Cerebellar nuclear complex (tissue), 1 donor: ENCODE measurements around the gene TMEM8B.
"Not testable (repeated sequence)": the region's sequence is repeated elsewhere in the genome, so short reads cannot be mapped to it uniquely, and the experiment has no call there.

Source experiments
- DNase-seq, 2 experiments: peaks; one replicate each; lab custom pipeline; 2025; lab: John Stamatoyannopoulos, UW

TMEM8B gene

GRCh38 chr9:35868933-35869332 is 39.9 kb downstream of the TMEM8B start:
- DNase-seq = no peak

DNA sequence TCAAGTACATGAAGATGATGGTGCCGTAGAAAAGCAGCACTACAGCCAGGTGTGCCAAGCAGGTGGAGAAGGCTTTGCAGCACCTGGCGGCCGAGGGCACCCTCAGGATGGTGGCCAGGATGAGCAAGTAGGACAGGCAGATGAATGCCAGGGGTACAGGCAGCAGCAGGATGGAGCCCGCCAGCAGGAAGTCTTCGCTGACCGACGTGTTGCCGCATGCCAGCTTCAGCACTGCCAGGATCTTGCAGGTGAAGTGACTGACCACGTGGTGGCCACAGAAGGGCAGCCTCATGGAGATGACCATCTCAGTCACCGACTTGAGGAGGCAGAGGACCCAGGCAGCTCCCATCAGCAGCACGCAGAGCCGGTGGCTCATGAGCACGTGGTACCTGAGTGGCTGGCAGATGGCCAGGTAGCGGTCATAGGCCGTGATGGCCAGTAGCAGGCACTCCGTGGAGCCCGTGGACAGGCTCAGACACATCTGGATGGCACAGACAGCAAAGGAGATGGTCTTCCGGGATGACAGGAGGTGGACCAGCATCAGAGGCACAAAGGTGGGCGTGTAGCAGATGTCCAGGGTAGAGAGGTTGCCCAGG is 40.7 kb downstream of the TMEM8B start:
- no peak for DNase-seq

DNA sequence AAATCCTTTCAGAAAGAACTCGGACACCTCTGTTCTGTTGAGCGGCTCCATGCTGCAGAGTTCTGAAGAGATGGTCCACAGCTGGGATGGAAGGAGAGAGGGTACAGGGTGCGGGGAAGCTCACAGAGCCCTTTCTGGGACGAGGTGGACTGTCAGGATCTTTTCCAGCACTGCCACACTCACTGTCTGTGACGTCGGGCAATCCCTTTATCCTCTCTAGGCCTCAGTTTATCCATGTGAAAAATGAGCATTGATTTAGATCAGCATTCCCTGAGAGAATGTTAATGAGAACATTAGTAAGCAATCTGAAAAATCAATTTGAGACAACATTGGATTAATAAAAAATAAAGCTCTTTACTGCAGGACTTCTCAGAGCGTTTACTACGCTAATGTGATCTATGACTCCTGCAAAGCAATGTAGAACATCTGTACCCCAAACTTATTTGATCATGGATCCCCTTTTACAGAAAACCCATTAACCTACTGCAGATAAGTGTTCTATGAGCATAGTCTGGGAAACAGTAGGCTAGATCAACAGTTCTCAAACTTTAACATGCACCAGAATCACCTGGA is 41.4 kb downstream of the TMEM8B start, which contains the start of gene OR13J1:
TSS of gene OR13J1 (minus strand) at position 51 of the 573 bp plus-strand sequence. CDS start at position 51, 0 bp downstream.
- no peak for DNase-seq

- no peak for DNase-seq
Measured at GRCh38 chr9:35871545-35871944, 42.5 kb downstream of the TMEM8B start.

DNA sequence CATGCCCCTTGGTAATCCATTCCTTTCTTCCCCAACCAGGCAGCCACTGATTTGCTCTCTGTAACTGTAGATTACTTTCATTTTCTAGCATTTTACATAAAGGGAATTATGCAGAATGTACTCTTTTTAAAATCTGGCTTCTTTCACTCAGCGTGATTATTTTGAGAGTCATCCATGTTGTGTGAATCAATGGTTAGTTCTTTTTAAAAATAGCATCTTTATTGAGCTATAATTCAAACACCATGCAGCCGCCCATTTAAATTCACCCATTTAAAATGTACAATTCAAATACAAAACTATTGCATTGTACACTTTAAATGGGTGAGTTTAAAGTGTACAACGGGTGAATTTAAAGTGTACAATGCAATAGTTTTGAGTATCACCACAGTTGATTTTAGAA is 43.5 kb downstream of the TMEM8B start:
- no peak for DNase-seq

GRCh38 chr9:35882263-35882848 is 53.3 kb downstream of the TMEM8B start:
- peak; percentile 65 to 81 for DNase-seq

GRCh38 chr9:35882996-35883395 is 54.0 kb downstream of the TMEM8B start:
- no peak for DNase-seq

GRCh38 chr9:35884908-35885307 is 55.9 kb downstream of the TMEM8B start:
- not testable (repeated sequence) for DNase-seq

- DNase-seq = no peak
Measured at GRCh38 chr9:35891646-35892045, 62.6 kb downstream of the TMEM8B start.

GRCh38 chr9:35892051-35892450 is 63.0 kb downstream of the TMEM8B start:
- DNase-seq = no peak

DNA sequence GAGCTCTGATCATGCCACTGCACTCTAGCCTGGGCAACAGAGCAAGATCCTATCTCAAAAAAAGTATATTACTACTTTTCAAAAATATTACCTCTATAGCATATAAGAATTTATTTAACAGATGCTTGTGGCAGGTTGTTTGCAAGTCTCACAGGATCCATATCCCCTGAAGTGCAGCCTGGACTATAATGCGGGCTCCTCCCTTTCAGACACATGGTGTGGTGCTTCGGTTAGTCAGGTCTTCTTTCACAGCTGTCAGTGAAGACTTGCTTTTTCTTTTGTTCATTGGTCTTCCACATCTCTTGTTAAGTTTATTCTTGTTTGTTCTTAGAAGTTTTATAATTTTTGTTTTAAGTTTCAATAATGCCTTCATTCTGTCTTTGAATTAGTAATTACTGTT is 67.5 kb downstream of the TMEM8B start:
- DNase-seq = no peak

- DNase-seq = not testable (repeated sequence)
Measured at GRCh38 chr9:35897376-35898099, 68.5 kb downstream of the TMEM8B start.

DNA sequence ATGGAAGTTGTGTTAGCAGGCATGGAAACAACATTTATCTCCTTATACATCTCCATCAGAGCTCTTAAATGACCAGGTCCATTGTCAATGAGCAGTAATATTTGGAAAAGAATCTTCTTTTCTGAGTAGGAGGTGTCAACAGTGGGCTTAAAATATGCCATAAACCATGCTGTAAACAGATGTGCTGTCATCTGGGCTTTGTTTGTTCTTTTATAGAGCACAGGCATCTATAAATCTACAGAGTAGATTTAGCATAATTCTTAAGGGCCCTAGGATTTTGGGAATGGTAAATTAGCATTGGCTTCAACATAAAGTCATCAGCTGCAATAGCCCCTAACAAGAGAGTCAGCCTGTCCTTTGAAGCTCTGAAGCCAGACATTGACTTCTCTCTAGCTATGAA is 69.3 kb downstream of the TMEM8B start:
- DNase-seq = no peak

- no peak for DNase-seq
Measured at GRCh38 chr9:35899021-35899420, 70.0 kb downstream of the TMEM8B start.

- DNase-seq = peak in 1 of 2 experiments; percentile 39
Measured at GRCh38 chr9:35903049-35903448, 74.0 kb downstream of the TMEM8B start.

GRCh38 chr9:35904338-35904737 is 75.3 kb downstream of the TMEM8B start:
- no peak for DNase-seq

- DNase-seq = no peak
Measured at GRCh38 chr9:35905051-35905781, 76.2 kb downstream of the TMEM8B start.

GRCh38 chr9:35905912-35906679 is 77.1 kb downstream of the TMEM8B start, which contains the start of gene HRCT1:
Gene HRCT1, plus strand, starts transcription at chr9:35906202. Its CDS starts 86 bp downstream, at chr9:35906288.
- no peak for DNase-seq

DNA sequence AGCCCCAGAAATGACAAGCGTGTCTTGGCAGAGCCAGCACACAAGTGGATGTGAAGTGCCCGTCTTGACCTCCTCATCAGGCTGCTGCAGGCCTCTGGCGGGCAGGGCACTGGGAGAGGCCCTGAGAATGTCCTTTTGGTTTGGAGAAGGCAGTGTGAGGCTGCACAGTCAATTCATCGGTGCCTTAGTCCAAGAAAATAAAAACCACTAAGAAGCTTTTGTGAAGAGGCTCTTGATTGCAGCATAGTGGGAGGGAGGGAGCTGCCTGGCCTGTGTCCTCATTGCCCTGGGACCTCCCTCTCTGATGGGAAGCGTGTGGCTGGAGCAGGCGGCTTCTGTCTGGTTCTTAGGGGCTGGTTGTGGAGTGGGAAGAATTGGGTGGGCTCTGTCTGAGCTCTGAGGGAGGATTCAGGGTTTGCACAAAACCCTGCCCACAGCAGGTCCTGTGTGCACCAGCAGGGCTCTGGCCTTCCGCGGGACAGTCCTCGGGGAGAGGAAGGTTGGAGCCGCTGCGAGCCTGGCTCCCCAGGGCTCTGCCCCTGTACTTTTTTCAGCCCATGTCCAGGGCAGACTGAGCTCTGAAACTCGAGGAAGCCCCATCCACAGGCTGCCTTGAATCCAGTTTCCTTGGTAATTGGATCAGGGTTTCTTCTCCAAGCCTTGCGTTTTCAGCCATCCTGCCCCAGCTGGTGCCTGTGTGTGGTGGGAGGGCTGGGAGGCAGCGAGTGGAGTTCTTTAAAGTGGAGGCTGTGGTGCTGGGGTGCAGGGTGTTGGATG is 78.1 kb downstream of the TMEM8B start:
- no peak for DNase-seq

DNA sequence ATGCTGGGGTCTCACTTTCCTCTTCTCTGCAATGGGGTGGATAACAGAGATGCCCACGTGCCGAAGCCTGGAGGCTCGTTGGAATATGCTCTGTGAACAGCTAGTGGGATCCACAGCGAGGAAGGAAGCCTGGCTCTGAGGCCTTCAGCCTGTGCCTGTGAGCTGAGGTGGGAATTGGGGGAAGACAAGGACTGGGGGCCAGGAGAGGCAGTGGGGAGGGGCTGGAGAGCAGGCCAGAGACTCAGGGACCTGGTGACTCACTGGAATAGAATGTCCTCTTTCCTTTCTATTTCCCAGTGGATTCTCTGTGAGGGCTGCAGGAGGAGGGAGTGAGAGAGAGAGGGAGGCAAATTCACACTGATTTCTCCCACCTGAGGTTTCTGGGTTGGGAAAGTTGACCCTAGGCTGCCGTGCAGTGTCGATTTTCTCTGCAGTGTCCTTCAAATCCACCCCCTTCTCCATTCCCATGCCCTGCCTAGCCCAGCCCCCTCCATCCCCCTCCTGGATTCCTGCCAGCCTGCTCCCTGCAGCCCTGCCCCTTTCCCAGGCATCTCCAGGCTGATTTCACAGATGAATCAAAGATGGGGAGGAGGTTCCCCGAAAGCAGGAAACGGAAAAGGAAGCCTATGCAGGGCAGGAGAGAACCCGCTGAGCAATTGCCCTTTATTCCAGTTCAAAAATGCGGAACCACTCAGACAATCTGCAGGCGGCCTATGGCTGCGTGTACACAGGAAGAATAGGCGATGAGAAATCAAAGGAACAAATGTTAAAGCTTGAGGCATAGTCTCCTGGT is 78.9 kb downstream of the TMEM8B start:
- DNase-seq = no peak
